ENCODE results near the gene RBM34. TPM values are rescaled to one million over a fixed set of nuclear protein-coding genes. Genes with fewer than 3 reads are reported as not detected.

The RBM34 gene
- total RNA-seq, 4 donors from 2014 or later = 25.4 to 67.9 (median 53.1) TPM

- Histone ChIP-seq H3K36me3 (peaks cover 39 to 46% of the 10 kb centered on the region in 2 donors), H3K4me1 (no peaks in the 10 kb centered on the region), H3K27me3 (no peaks in the 10 kb centered on the region), H3K27ac (no peak overlapping the region), H3K9me3 (no peaks in the 10 kb centered on the region), H3K4me3 (replicated peaks in 1 of 3) (no peak overlapping the region)
- DNase-seq = no peak
- intact Hi-C loops (cut with DNase I) = no loop called here
- TF ChIP-seq POLR2A (IDR thresholded peaks at IDR 0.05) = no peak
- TF ChIP-seq CTCF (IDR thresholded peaks at IDR 0.05) = no peak
- whole genome bisulfite sequencing, 2 donors = 96 to 99% methylated on average over 3 of the region's 3 CpGs
Measured at GRCh38 chr1:235111107-235111506, 49.9 kb downstream of the RBM34 start.

GRCh38 chr1:235108876-235109275, 52.2 kb downstream of the RBM34 start:
- H3K4me3 ChIP-seq (replicated peaks in 1 of 3) = no peak overlapping the region
- intact Hi-C loops (cut with DNase I) = no loop called here
- no peak for TF ChIP-seq CTCF (IDR thresholded peaks at IDR 0.05)
- no peak for TF ChIP-seq POLR2A (IDR thresholded peaks at IDR 0.05)
- H3K27me3 ChIP-seq = no peaks in the 10 kb centered on the region
- no peak for DNase-seq
- H3K27ac ChIP-seq = no peak overlapping the region
- peaks cover 35 to 39% of the 10 kb centered on the region in 2 donors for H3K36me3 ChIP-seq
- H3K4me1 ChIP-seq = no peaks in the 10 kb centered on the region
- H3K9me3 ChIP-seq = no peaks in the 10 kb centered on the region
- WGBS, 2 donors = 94 to 97% methylated on average over 11 of the region's 11 CpGs

- H3K9me3 ChIP-seq = no peaks in the 10 kb centered on the region
- peaks cover 32 to 33% of the 10 kb centered on the region in 2 donors for H3K36me3 ChIP-seq
- 100% methylated on average over 1 of the region's 1 CpG for WGBS, 2 donors
- TF ChIP-seq CTCF (IDR thresholded peaks at IDR 0.05) (no peak), POLR2A (IDR thresholded peaks at IDR 0.05) (no peak)
- no peaks in the 10 kb centered on the region for H3K27me3 ChIP-seq
- no peak overlapping the region for H3K4me3 ChIP-seq (replicated peaks in 1 of 3)
- no peaks in the 10 kb centered on the region for H3K4me1 ChIP-seq
- no peak overlapping the region for H3K27ac ChIP-seq
- DNase-seq = no peak
- intact Hi-C loops (cut with DNase I) = no loop called here
Measured at GRCh38 chr1:235108185-235108593, 52.9 kb downstream of the RBM34 start.

GRCh38 chr1:235107368-235108184, 53.5 kb downstream of the RBM34 start:
- no peaks in the 10 kb centered on the region for H3K9me3 ChIP-seq
- DNase-seq = no peak
- intact Hi-C loops (cut with DNase I) = no loop called here
- H3K4me3 ChIP-seq (replicated peaks in 1 of 3) = no peak overlapping the region
- WGBS, 2 donors = 93 to 98% methylated on average over 16 of the region's 16 CpGs
- no peaks in the 10 kb centered on the region for H3K4me1 ChIP-seq
- TF ChIP-seq CTCF (IDR thresholded peaks at IDR 0.05) (no peak), POLR2A (IDR thresholded peaks at IDR 0.05) (no peak)
- H3K27me3 ChIP-seq = no peaks in the 10 kb centered on the region
- H3K27ac ChIP-seq = no peak overlapping the region
- H3K36me3 ChIP-seq = peaks cover 27% of the 10 kb centered on the region in 2 donors

GRCh38 chr1:235106457-235106856, 54.6 kb downstream of the RBM34 start:
- H3K27me3 ChIP-seq = no peaks in the 10 kb centered on the region
- no peaks in the 10 kb centered on the region for H3K9me3 ChIP-seq
- H3K4me3 ChIP-seq (replicated peaks in 1 of 3) = no peak overlapping the region
- TF ChIP-seq POLR2A (IDR thresholded peaks at IDR 0.05) (no peak), CTCF (IDR thresholded peaks at IDR 0.05) (no peak)
- DNase-seq = no peak
- H3K36me3 ChIP-seq = peaks cover 21% of the 10 kb centered on the region in 2 donors
- 94 to 95% methylated on average over 4 of the region's 4 CpGs for WGBS, 2 donors
- no peak overlapping the region for H3K27ac ChIP-seq
- no peaks in the 10 kb centered on the region for H3K4me1 ChIP-seq
- intact Hi-C loops (cut with DNase I) = no loop called here

Data from thyroid gland (tissue), 4 donors.